Stimulated activated CD4-positive, alpha-beta T cell treated with anti-CD3 and anti-CD28 coated beads, Interleukin-2, amount 100 ng/mL, for 4 hours (primary cell): ENCODE measurements around the gene TEX14.
A peak's percentile ranks its signal among the peaks of the same experiment; 100 is the strongest.

Experiments
- DNase-seq: peaks from one replicate; pipeline ENCODE4 v3.0.0-alpha.2; 2020; ENCODE audit warnings: low read depth

The TEX14 gene, protein sequence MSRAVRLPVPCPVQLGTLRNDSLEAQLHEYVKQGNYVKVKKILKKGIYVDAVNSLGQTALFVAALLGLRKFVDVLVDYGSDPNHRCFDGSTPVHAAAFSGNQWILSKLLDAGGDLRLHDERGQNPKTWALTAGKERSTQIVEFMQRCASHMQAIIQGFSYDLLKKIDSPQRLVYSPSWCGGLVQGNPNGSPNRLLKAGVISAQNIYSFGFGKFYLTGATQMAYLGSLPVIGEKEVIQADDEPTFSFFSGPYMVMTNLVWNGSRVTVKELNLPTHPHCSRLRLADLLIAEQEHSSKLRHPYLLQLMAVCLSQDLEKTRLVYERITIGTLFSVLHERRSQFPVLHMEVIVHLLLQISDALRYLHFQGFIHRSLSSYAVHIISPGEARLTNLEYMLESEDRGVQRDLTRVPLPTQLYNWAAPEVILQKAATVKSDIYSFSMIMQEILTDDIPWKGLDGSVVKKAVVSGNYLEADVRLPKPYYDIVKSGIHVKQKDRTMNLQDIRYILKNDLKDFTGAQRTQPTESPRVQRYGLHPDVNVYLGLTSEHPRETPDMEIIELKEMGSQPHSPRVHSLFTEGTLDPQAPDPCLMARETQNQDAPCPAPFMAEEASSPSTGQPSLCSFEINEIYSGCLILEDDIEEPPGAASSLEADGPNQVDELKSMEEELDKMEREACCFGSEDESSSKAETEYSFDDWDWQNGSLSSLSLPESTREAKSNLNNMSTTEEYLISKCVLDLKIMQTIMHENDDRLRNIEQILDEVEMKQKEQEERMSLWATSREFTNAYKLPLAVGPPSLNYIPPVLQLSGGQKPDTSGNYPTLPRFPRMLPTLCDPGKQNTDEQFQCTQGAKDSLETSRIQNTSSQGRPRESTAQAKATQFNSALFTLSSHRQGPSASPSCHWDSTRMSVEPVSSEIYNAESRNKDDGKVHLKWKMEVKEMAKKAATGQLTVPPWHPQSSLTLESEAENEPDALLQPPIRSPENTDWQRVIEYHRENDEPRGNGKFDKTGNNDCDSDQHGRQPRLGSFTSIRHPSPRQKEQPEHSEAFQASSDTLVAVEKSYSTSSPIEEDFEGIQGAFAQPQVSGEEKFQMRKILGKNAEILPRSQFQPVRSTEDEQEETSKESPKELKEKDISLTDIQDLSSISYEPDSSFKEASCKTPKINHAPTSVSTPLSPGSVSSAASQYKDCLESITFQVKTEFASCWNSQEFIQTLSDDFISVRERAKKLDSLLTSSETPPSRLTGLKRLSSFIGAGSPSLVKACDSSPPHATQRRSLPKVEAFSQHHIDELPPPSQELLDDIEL (N-terminal part only)

DNA sequence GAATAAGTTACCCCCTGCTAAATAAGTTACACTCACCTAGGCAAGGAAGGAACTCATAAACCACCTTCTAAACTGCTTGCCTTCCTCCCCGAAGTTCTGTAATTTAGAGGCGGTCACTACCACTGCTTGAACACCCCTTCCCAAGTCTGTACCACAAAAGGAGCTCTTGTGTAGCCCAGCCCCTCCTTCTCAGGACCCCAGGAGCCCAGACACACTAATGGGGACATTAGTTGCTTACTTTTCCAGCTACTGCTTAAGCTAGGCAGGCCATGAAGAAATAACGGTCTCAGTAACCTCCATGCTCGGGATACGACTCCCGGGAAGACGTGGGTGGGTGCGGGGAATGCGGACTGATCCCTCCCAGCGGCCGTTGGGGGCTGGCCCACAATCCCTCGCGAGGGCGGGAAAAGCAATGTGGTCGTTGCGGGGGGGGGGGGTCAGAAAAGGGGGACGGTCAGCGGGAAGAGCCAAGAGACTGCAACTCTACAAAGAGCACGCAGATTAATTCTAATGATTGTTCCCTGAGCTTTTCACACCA, at the start of gene TEX14:
Gene TEX14 (minus strand): TSS at position 345 of the 538 bp plus-strand sequence. CDS start 40,044 bp downstream, outside the sequence.
- DNase-seq = no peak

DNA sequence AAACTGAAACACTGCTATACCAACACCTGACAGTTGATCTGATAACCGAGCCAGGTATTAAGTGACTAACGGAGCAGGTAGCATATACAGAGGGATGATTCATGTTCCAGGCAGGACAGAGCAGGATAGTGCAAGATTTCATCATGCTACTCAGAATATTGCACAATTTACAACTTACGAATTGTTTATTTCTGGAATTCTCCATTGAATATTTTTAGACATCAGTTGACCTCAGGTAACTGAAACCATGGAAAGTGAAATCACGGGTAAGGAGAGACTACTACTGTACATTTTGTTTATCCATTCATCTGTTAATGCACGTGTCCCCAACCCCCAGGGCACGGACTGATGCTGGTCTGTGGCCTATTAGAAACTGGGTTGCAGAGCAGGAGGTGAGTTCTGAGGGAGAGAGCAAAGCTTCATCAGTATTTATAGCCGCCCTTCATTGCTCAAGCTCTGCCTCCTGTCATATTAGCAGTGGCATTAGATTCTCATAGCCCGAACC, 49.3 kb upstream of the TEX14 start:
- DNase-seq = no peak

GRCh38 chr17:58734811-58735210, 43.0 kb upstream of the TEX14 start:
- no peak for DNase-seq

DNA sequence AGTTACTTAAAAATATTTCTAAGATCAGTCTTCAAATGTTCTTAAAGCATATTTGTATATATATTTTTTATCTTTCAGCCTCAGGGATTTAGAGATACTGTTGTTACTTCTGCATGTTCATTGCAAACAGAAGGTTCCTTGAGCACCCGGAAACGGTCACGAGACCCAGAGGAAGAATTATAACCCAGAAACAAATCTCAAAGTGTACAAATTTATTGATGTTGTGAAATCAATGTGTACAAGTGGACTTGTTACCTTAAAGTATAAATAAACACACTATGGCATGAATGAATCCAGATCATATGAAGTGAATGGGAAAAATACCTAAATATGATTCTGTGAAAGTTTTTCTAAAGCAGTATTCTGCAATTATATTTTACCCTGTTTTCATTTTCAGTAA, 42.2 kb upstream of the TEX14 start:
- no peak for DNase-seq

DNA sequence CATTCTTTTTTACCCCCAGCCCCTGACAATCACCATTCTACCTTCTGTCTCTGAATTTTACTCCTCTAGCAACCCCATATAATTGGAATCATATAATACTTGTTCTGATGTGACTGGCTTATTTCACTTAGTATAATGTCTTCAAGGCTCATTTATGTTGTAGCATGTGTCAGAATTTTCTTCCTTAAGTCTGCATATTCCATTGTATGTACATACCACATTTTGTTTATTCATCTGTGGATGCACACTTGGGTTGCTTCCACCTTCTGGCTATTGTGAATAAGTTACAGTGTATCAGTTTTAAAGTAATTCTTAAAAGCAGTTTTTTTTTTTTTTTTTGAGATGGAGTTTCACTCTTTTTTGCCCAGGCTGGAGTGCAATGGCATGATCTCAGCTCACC, 39.1 kb upstream of the TEX14 start:
- no peak for DNase-seq

DNA sequence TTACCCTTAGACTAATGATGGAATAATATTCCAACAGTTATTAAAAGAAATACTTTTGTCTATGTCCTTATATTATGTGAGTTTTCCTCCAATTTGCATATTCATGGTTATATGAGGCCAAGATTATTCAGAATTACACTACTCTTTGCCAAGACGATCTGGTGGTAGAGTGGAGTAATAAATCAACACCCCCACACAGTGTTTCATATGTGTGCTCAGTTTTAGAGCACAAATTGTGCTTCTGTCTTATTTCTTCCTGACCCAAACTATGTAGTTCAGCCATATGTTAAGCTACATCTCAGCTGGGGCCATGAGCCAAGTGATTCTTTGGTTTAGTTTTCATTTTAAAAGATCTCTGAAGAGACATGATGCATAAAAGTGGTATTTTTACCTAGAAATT, 37.0 kb upstream of the TEX14 start:
- DNase-seq = no peak

GRCh38 chr17:58722696-58723095, 30.9 kb upstream of the TEX14 start:
- DNase-seq = no peak

- DNase-seq = no peak
These were observed 30.4 kb upstream of the TEX14 start for GRCh38 chr17:58722274-58722673.

DNA sequence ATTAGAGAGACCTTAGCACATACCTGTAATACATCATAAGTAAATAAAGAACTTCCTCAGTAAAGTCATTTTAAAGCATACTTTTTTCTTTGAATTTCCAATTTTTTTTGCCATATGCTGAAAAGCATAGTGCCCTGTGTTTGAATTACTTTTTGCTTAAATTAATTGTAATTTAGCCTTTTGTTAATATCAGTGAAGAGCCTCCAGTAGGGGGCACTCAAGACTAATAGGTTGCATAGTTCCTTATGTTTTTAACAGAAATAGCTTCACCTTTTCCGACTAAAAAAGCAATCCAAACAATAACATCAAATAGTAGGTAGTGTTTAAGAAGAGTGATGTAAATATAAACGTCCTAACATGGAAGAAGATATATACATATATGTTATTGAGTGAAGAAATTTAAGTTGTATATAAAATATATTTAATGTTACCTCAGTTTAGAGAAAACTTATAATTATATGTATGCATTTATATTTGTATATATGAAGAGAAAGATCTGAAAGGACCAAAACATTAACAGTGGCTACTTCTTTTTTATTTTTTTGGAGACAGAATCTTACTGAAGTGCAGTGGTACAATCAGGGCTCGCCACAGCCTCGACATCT, 19.2 kb upstream of the TEX14 start:
- peak; percentile 37 for DNase-seq

GRCh38 chr17:58706351-58707140, 14.7 kb upstream of the TEX14 start:
- no peak for DNase-seq

GRCh38 chr17:58703916-58704286, 12.1 kb upstream of the TEX14 start:
- no peak for DNase-seq

- DNase-seq = no peak
These were observed 11.5 kb upstream of the TEX14 start for GRCh38 chr17:58703137-58703915.

DNA sequence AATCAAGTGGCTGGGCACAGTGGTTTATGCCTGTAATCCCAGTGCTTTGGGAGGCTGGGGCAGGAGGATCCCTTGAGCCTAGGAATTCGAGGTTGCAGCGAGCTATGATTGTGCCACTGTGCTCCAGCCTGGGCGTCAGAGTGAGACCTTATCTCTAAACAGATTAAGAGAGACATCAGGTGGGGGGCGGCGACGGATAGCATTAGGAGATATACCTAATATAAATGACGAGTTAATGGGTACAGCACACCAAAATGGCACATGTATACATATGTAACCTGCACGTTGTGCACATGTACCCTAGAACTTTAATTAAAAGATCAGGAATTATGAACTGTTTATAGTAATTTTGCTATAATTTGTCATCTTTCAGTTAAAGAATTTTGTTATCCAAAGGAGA, 10.9 kb upstream of the TEX14 start:
- DNase-seq = no peak

GRCh38 chr17:58702045-58702476, 10.2 kb upstream of the TEX14 start:
- no peak for DNase-seq

DNA sequence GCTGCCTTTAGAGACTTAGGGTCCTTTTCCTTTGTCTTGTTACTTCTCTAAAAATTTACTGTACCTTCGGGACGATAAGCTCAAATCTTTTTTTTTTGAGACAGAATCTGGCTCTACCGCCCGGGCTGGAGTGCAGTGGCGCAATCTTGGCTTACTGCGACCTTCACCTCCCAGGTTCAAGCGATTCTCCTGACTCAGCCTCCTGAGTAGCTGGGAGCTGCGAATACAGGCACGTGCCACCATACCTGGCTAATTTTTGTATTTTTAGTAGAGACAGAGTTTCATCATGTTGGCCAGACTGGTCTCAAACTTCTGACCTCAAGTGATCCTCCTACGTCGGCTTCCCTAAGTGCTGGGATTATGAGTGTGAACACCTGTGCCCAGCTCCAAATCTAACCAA, 7.9 kb upstream of the TEX14 start:
- DNase-seq = no peak

GRCh38 chr17:58694826-58695225, 3.0 kb upstream of the TEX14 start:
- no peak for DNase-seq

DNA sequence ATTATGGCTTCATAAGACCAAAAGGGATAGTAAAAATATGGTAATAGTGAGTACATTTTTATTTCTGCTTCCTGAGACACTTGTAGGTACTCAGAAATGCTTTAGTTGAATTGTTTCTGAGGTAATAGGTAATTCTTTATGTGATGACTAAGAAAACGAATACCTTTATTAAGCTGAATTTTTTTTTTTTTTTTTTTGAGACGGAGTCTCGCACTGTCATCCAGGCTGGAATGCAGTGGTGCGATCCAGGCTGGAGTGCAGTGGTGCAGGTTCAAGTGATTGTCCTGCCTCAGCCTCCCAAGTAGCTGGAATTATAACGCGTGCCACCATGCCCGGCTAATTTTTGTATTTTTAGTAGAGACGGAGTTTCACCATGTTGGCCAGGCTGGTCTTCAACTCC, 2.5 kb upstream of the TEX14 start:
- no peak for DNase-seq

GRCh38 chr17:58693751-58694150, 1.9 kb upstream of the TEX14 start:
- no peak for DNase-seq

GRCh38 chr17:58693208-58693607, 1.4 kb upstream of the TEX14 start:
- DNase-seq = no peak
